Frontal cortex (tissue), 4 donors: ENCODE results near the gene RARA. TPM values are rescaled to one million over a fixed set of nuclear protein-coding genes. Genes with fewer than 3 reads are reported as not detected.

ENCODE experiments used
- DNase-seq, 2 donors: peaks; one replicate each; pipeline ENCODE4 v3.0.0; 2012; ENCODE audit warnings: low spot score in 2 of 2
- FAIRE-seq: peaks from 2 replicates; lab custom pipeline; 2012; peaks lifted over from hg19 to GRCh38; lab: Jason Lieb, UNC
- total RNA-seq: library from RNA; depleted of rRNA; stranded (reverse); fragments of >200 nt; gene quantifications from one replicate; pipeline ENCODE4 v1.2.3, GENCODE V29; 2014
- donor health status: control.
- donor health status: control.
- donor health status: control.

RARA gene
- total RNA-seq, 1 donor from 2014 or later: 4.9 TPM

- no peak for FAIRE-seq
- DNase-seq: no peak
Measured at GRCh38 chr17:40313668-40314583, 4.9 kb downstream of the RARA start.

- DNase-seq: peak; percentile 24 to 69
- FAIRE-seq: no peak
Measured at GRCh38 chr17:40314584-40314956, 5.6 kb downstream of the RARA start.

GRCh38 chr17:40315206-40315605 lies 6.2 kb downstream of the RARA start:
- no peak for DNase-seq
- no peak for FAIRE-seq

- FAIRE-seq (no peak), DNase-seq (peak in 1 of 2 donors; percentile 9)
Measured at GRCh38 chr17:40315678-40316570, 6.9 kb downstream of the RARA start.

- no peak for FAIRE-seq
- DNase-seq: peak in 1 of 2 donors; percentile 38
Measured at GRCh38 chr17:40316571-40317344, 7.8 kb downstream of the RARA start.

- FAIRE-seq (no peak), DNase-seq (peak in 1 of 2 donors; percentile 33)
Measured at GRCh38 chr17:40317345-40317873, 8.4 kb downstream of the RARA start.

- DNase-seq: peak; percentile 99 to 100
- no peak for FAIRE-seq
Measured at GRCh38 chr17:40317880-40318829, 9.2 kb downstream of the RARA start.

GRCh38 chr17:40318830-40319391 lies 9.9 kb downstream of the RARA start:
- DNase-seq (no peak), FAIRE-seq (no peak)

GRCh38 chr17:40319651-40320540 lies 10.9 kb downstream of the RARA start:
- FAIRE-seq (no peak), DNase-seq (no peak)

- FAIRE-seq: no peak
- DNase-seq: no peak
Measured at GRCh38 chr17:40320756-40321523, 12.0 kb downstream of the RARA start.

GRCh38 chr17:40321524-40321929 lies 12.5 kb downstream of the RARA start:
- DNase-seq (no peak), FAIRE-seq (no peak)

- FAIRE-seq: no peak
- DNase-seq: no peak
Measured at GRCh38 chr17:40321961-40322357, 13.0 kb downstream of the RARA start.

- DNase-seq: no peak
- FAIRE-seq: no peak
Measured at GRCh38 chr17:40322358-40323315, 13.7 kb downstream of the RARA start.

GRCh38 chr17:40323391-40324381 lies 14.7 kb downstream of the RARA start:
- DNase-seq (no peak), FAIRE-seq (no peak)
